NCI-H748 (cell line): ENCODE measurements around the gene NDUFS6.

Source experiments
- DNase-seq: peaks from one replicate; lab custom pipeline; 2025; ENCODE audit not compliant: unreplicated experiment; lab: John Stamatoyannopoulos, UW

NDUFS6 gene

DNA sequence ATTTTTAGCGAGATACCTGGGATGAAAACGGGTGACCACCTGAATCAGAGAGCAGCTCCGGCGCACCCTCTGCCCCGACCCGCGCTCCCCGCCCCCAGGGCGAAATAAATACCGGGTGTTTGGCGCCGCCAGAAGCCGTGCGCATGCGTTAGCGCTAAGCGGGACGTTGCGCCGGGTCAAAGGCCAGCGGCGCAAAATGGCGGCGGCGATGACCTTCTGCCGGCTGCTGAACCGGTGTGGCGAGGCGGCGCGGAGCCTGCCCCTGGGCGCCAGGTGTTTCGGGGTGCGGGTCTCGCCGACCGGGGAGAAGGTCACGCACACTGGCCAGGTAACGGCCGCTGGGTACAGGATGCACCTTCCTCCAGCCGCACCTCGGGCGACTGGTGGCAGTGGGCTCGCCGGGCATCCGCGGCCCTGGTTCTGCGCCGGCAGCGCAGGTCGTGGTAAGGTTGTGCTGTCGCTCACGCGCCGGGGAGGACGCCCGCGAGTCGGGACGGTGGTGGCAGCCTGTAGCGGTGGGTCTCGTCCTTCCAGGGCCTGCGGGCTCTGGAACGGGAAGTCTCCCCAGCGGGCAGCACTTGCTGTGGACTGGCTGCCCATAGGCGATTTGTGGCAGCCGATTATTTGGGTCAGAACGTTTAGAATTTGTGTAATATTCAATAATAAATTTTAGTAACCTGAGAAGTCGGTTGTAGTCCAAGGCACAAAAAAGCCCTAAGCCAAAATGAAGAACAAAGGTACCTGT, at the start of gene NDUFS6:
TSS of gene NDUFS6 (plus strand) at position 186 of the 745 bp plus-strand sequence. CDS start at position 197, 11 bp downstream.
- peak; percentile 96 for DNase-seq

DNA sequence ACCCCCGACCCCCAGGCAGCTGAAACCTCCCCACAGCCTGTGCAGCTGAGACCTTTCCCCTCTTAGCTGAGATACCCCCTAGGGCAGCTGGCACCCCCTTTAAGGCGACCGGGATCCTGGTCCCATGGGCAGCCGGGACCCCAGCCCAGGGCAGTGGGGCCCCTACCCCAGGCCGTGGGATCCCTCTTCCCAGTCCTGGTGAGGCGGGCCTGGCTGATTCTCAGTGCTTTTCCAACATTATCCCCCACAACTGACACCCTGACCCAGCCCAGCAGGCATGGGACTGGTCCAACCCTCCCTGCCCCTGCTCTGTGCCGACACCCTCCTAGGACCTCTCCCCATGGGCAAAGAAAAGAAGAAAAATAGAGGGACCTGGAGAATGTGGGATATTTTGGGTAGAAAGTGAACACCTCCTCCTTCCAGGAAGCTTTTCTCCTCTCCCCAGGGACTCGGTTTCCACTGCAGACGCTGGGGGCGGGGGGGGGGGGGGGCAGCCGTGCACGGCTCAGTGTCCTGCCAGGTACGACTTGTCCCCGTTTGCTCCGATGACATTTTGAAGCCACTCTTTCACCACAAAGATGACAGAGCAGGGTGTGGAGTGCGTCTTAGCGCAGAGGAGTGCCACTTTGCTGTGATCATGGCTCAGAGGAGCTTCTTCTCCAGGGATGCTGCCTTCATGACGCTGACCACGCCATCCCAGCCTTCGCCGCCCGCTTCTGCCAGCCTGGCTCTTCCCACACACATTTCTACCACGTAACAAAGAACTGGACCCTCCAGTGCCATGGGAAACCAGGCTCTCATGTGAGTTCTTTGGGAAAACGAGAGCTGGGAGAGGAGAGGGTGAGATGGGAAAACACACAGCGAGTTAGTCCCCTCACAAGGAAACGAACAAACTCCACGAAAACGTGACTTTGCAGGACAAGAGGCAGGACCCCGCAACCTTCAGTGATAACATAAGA, 49.1 kb upstream of the NDUFS6 start:
- no peak for DNase-seq

DNA sequence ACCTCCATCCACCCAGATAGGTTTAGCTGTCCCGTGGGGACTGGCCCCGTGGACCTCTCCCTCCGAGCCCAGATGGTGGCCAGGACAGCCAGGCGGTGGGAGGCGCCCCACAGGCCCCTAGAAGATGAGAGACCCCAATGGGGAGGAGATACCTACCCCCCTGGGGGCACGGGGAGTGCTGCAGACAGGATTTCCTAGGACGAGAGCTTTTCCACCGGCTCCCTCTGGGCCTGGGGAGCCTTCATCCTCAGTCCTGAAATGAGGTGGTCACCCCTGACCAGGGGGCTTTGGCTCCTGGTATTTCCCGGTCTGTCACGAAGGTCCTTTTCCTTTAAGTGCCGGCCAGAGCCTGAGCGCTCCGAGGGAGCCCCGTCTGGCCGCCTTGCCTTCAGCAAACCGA, 48.3 kb upstream of the NDUFS6 start:
- DNase-seq, result no peak

DNA sequence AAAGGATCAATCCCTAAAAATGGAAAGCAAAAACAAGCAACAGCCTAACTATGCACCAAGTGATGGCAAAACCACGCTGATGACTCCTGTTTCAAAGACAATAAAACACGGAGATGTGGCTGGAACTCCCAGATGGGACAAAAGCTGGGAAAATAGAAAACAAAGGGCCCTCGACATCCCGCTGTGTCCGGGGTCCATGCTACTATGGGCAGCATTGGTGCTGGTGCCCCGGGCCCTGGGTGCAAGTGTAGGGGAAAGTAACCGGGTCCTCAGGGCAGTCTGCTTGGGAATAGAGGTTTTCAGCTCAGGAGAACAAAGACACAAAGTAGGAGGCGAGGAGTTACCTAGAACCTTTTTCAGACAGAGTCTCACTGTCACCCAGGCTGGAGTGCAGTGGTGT, 47.7 kb upstream of the NDUFS6 start:
- DNase-seq, result no peak

DNA sequence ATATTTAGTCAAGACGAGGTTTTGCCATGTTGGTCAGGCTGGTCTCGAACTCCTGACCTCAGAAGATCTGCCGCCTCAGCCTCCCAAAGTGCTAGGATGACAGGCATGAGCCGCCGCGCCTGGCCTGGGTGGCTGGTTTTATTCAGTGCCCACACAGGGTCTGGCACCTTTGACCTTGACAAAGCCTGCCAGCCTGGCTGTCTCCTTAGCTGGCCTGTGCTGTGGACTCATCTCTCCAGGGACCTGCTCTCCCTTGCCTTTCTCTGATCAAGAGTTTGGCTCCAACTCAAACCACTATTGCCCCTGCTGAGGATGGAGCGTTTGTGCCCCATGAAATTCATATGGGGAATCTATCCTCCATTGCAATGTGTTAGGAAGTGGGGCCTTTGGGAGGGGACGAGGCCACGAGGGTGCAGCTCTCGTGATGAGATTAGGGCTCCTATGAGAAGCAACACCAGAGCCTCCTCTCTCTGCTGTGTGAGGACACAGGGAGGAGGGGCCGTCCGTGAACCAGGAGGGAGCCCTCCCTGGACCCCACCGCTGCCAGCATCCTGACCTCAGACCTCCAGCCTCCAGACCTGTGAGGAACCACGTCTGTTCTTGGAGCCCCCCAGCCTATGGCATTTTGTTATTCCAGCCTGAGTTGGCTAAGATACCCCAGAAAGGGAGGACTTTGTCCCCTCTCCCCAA, 46.5 kb upstream of the NDUFS6 start:
- no peak for DNase-seq

DNA sequence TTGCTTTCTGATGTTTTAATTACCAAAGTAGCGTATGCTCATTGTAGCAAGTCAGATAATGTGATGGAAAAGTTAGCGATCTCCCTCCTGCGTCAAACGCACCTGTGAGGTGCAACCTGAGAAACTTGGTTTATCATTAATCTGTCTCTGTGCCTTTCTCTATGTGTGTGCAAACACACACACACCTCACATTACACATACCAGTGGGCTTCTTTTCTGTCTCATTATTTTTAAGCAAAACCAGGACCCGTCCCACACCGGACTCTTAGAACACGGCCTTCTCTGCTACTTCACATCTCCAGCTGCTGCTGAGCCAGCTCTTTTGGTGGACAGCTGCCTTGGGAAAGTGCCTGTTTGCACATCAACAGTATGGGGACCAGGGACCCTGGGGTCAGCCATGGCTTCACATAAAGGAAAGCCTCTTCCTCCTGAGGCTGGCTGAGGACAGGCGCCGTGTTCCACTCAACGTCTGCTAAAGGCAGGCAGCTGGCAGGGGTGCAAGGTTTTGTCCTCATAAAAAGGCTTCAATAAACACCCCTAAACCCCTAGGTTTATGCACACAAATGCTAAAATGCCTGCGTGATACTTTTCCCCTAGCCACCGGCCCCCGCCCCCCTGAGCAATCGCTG, 45.8 kb upstream of the NDUFS6 start:
- no peak for DNase-seq

DNA sequence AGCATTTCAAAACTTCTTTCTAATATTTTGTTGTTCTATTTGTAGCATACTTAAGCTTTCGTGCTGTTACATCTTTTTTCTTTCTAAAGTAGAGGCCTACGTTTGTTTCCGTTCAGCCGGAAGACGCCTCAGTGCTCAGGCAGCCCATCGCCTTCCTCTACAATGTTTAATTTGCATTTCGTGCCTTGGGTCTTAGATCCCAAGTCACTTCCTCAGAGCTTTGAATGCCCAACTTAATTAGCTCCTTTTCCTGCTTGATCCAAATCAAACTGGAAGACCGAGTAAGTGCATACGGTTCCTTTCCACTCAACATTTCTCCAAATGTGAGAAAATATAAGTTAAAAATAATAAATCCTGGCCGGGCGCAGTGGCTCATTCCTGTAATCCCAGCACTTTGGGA, 44.7 kb upstream of the NDUFS6 start:
- DNase-seq, result no peak

DNA sequence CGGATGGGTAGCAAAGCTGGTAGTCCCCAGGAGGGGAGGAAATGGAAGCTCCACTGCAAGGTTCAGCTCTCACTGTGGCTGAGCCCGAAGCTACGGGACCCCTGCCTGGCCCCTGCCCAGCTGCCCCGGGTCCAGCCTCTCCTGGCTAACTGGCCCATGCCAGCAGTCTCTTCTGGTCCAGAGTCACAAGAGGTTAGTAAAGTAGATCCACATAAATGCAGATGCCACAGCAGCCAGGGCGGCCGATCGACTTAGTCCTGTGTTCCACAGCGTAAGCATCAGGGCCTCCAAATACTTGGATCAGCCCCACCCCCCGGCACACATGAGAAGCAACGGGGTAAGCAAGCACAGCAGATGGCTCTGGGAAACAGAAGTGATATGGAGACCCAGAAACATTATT, 43.7 kb upstream of the NDUFS6 start:
- DNase-seq, result no peak

DNA sequence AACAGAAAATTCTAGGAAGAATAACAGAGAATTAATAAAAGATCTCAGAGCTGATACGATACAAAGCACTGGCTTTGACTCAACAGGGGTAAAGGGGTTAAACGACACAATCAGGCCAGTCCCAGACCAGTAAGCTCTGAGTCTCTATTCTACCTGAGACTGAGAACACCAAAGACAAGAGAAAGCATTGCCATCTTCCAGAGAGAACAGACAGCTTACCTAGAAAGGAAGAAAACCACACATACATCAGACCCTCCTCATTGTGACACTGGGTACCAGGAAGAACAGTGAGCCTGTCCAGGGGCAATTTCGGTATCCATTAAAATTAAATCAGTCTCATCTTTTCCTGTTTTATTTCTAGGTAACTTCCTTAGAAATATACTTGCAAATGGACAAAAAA, 42.6 kb upstream of the NDUFS6 start:
- no peak for DNase-seq

DNA sequence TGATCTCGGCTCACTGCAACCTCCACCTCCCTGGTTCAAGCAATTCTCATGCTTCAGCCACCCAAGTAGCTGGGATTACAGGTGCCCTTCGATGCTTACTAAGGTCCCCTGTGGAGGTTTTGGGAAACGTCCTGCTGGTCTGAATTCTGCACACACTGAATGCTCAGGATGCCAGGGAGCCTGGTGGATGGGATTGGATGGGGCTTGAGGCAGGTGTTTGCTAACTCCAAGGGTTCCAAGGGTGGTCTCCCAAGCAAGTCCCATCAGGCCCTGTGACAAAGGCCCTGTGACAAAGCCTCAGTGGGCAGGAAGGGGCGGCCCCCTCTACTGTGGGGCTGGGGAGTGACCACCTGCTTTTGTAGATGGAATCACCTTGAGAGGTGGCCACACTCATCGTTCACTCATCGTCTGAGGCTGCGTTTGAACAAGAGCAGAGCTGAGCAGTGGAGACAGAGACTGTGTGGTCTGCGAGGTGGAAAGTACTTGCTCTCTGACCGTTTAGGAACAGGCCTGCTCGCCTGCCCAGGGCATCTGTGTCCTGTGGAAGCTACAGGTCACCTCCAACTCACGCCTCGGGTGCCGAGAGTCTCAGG, 41.7 kb upstream of the NDUFS6 start:
- no peak for DNase-seq

DNA sequence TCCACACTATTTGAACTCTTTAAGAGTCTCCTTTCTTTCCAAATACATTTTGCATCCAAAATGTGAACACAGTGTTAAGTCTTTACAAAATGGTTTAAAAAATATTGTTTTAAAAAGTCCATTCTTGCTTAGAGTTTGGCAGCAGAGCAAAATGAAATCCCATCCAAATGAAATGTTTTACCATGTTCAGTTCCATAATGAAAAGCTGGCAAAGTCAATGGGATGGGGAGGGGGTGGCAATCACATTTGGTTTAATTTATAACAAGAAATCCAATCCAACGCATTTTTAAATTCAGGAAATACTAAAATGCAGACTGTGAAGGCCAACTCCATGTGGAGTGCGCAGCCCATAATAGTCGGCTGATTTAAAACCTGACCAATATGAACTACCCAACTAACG, 41.0 kb upstream of the NDUFS6 start:
- DNase-seq, result no peak

DNA sequence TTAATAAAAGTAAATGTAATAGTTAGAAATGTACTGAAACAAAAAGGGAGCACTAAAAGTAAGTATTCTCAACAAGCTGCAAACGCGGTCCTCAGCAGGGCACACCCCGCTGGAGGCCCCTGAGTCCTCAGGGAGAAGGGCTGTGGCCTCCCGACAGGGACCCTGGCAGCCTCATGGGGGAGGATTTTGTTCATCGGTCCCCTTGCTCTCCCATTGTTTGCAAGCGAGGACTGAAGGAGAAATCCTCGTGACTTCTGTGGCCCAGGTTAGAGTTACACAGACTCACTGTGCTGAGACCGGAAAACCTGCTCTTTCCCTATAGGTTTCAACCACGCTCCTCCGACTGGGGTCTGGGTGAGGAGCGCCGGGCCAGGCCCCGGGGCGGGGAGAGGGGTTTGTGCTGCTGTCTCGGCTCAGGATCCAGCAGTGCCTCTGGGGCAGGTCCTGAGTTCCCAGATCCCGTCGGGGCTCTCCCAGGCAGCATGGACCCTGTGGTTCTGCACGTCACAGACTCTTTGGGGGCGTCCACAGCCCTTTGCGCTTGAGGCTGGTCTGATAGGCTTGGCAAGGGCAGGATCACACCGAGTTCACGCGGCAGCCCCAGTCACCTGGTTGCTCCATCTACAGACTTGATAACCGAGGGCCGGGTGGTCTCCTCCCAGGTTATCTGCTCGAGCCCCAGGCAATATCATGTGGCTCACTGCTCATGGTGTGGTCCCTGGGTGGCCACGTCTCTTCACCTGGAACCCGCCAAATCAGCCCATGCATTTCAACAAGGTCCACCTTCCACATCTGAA, 40.4 kb upstream of the NDUFS6 start:
- no peak for DNase-seq

DNA sequence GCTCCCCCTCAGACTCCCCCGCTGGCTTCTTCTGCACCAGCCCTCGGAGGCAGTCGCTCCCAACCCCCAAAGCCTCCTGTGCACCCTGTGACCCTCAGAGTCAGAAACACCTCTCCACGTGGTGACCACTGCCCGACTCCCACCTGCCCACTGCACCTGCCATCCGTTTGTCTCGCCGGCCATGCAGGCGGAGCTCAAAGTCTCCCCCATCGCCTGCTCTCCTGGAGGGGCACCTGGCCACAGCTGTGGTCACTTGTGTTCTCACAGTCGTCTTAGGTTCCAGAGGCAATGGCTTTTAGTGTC, 39.8 kb upstream of the NDUFS6 start:
- no peak for DNase-seq

DNA sequence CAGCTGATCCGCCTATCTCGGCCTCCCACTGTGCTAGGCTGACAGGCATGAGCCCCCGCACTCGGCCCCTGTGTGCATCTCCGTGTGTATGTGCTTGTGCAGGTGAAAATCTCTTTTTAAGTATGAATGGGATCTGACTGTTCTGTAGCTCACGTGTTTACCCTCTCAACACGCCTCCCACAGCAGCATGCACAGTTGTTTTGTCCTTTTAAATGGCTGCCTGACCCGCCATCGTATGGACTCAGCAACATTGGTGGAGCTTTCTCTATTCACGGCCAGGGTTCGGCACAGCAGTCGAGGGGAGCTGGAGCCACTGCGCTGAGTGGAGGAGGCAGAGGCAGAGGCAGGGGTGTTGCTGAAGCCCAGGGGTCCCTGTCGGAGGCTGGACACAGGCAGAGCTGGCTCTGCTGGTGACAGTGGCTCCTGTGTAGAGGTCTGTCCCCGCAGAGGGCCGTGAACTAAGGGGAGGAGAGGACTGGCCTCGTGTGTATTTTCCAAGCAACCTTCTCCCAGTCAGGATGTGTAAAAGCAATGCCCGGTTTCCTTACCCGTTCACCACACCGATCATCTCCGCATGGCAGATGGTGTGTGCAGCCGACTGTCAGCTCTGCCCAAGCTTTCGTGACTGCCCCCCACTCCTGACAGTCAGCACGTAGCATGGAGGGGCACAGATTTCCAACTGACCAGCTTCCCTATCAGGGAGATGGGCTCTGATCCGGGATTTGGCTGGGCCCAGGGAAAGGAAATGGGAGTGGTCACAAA, 38.9 kb upstream of the NDUFS6 start:
- no peak for DNase-seq

DNA sequence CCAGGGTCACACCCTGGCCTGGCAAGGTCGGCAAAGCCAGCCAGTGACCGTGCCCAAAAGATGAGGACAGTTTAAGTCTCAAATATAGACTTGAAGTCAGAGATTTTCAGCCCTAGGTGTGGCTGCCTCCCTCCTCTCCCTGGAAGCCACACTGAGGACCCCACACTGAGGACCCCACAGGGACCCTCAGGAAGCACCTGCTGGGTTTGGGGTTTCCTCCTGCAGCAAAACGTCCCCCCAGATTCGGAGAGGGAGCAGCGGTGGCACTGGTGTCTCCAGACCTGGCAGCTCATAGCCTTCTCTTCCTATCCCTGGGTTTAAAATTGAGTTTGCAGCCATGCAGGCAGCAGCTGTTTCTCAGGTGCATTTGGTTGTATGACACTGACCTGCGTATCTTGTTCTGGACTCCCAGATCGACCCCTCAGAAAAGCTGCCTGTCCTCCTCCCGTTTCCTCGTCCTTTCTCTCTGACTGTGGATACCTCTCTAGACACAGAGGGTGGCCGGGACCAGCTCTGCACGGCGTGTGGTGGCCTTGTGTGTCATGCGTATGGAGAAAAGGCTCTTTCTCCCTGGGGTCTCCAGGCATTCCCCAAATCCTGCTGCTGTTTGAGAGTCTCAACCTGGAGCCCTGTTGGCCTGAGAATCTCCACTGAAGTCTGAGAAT, 38.2 kb upstream of the NDUFS6 start:
- no peak for DNase-seq

DNA sequence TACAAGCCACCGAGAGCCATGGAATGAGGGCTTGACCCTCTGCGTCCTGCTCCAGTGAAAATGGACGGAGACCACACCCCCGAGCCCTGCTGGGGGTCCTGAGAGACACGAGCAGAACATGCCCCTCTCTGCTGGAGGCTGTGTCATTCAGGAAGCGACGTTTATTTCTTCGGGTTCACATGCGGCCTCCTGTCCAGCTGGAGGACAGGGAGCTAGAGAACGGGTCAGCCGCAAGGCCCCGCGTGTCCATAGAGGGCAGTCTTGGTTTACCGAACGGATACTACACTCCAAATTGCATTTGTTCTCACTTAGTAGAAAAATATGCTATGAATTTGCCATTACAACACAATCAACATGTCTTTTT, 37.7 kb upstream of the NDUFS6 start:
- DNase-seq, result peak; percentile 64

DNA sequence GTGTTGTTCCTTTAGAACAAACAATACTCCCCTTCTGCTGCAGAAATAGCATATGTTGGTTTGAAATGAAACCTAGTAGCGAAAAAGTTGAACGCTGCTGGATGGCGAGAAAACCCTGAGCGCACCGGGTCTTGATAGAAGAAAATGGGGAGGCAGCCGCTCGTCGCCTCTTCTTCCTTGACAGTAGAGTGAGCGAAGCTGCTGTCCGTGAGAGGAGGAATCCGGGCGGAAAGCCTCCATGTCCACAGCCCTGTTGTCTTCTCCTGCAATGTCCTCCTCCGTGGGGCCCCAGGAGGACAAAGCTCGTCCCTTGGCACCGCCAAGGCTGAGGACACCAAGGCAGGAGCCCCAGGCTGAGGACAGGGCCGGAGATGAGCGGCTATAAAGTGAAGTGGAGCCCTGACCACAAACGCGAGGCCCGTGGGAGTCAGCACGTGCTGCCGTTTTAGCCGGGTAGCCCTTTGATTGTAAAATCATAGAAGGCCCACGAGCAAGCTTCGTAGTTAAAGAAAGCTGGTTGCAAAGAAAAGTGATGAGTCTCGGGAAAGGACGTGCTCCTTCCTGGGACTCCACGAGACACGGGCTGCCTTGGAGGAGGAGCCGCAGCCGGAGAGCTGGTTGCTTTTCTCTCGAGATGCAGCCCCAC, 37.1 kb upstream of the NDUFS6 start:
- DNase-seq, result no peak

DNA sequence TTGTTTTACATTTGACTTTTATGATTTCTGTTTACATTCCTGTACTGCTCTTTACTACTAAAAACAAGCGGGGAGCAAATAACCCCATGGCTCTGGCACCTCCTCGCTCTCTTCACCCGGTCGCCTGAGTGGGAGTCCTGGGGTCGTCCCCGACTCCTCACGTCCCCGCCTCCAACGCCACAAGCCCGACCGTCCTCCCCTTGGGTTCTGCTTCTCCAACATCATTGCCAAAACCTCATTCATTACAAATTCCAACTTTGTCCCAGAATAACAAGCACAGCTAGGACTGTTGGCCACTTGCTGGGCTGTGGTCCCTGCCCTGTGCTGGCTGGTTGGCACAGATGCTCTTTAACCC, 36.6 kb upstream of the NDUFS6 start:
- no peak for DNase-seq
